Measurements from ENCODE around the gene RGS7. TPM values are rescaled to one million over a fixed set of nuclear protein-coding genes. Genes with fewer than 3 reads are reported as not detected.
"Not testable (repeated sequence)": the region's sequence is repeated elsewhere in the genome, so short reads cannot be mapped to it uniquely, and the experiment has no call there.

The RGS7 gene
- total RNA-seq, 1 donor from 2014 or later: not detected

GRCh38 chr1:241332037-241332409 is 25.0 kb downstream of the RGS7 start:
- no peak for DNase-seq (ENCODE audit: low spot score)

GRCh38 chr1:241331328-241332036 is 25.5 kb downstream of the RGS7 start:
- DNase-seq (ENCODE audit: low spot score): no peak

- DNase-seq (ENCODE audit: low spot score): no peak
Measured at GRCh38 chr1:241330619-241331327, 26.2 kb downstream of the RGS7 start.

GRCh38 chr1:241325456-241325855 is 31.5 kb downstream of the RGS7 start:
- DNase-seq (ENCODE audit: low spot score): no peak

- no peak for DNase-seq (ENCODE audit: low spot score)
Measured at GRCh38 chr1:241323514-241324195, 33.4 kb downstream of the RGS7 start.

- no peak for DNase-seq (ENCODE audit: low spot score)
Measured at GRCh38 chr1:241317676-241318075, 39.3 kb downstream of the RGS7 start.

GRCh38 chr1:241316372-241316771 is 40.6 kb downstream of the RGS7 start:
- DNase-seq (ENCODE audit: low spot score): no peak

GRCh38 chr1:241311056-241311746 is 45.8 kb downstream of the RGS7 start:
- DNase-seq (ENCODE audit: low spot score): no peak

- no peak for DNase-seq (ENCODE audit: low spot score)
Measured at GRCh38 chr1:241310451-241310850, 46.6 kb downstream of the RGS7 start.

- no peak for DNase-seq (ENCODE audit: low spot score)
Measured at GRCh38 chr1:241309651-241310050, 47.4 kb downstream of the RGS7 start.

- no peak for DNase-seq (ENCODE audit: low spot score)
Measured at GRCh38 chr1:241308471-241308870, 48.5 kb downstream of the RGS7 start.

GRCh38 chr1:241308011-241308410 is 49.0 kb downstream of the RGS7 start:
- no peak for DNase-seq (ENCODE audit: low spot score)

- no peak for DNase-seq (ENCODE audit: low spot score)
Measured at GRCh38 chr1:241306125-241306790, 50.7 kb downstream of the RGS7 start.

GRCh38 chr1:241302024-241302423 is 55.0 kb downstream of the RGS7 start:
- not testable (repeated sequence) for DNase-seq (ENCODE audit: low spot score)

- no peak for DNase-seq (ENCODE audit: low spot score)
Measured at GRCh38 chr1:241299347-241299746, 57.7 kb downstream of the RGS7 start.

- DNase-seq (ENCODE audit: low spot score): no peak
Measured at GRCh38 chr1:241292973-241293372, 64.0 kb downstream of the RGS7 start.

- DNase-seq (ENCODE audit: low spot score): not testable (repeated sequence)
Measured at GRCh38 chr1:241291548-241291947, 65.5 kb downstream of the RGS7 start.

- DNase-seq (ENCODE audit: low spot score): no peak
Measured at GRCh38 chr1:241286486-241286885, 70.5 kb downstream of the RGS7 start.

- no peak for DNase-seq (ENCODE audit: low spot score)
Measured at GRCh38 chr1:241276391-241276790, 80.6 kb downstream of the RGS7 start.

GRCh38 chr1:241275981-241276380 is 81.0 kb downstream of the RGS7 start:
- DNase-seq (ENCODE audit: low spot score): no peak

- no peak for DNase-seq (ENCODE audit: low spot score)
Measured at GRCh38 chr1:241275226-241275625, 81.8 kb downstream of the RGS7 start.

Measured in mesenteric fat pad (tissue), 1 donor.